GM23248 (cell line): ENCODE measurements around the gene LBR. TPM values are rescaled to one million over a fixed set of nuclear protein-coding genes. Genes with fewer than 3 reads are reported as not detected.

ENCODE experiments used
- DNase-seq: peaks from one replicate; pipeline ENCODE4 v3.0.0-alpha.2; 2015
- H2AFZ ChIP-seq: fragments of 200-600 bp; sonication (generic); 2 replicates; pipeline ENCODE4 v1.6.1; 2016; ENCODE audit warnings: antibody characterized with exemption
- H3F3A ChIP-seq: fragments of 200-600 bp; sonication (generic); 2 replicates; pipeline ENCODE4 v1.6.1; 2016; ENCODE audit warnings: mild to moderate bottlenecking, antibody characterized with exemption, mixed run types; ENCODE audit not compliant: insufficient read depth
- H3K27ac ChIP-seq: fragments of 200-600 bp; sonication (generic); 2 replicates; pipeline ENCODE4 v1.5.1; 2016; ENCODE audit warnings: mild to moderate bottlenecking
- H3K27me3 ChIP-seq: fragments of 200-600 bp; sonication (generic); replicated peaks from 2 replicates; pipeline ENCODE4 v1.6.1; 2016; ENCODE audit warnings: mild to moderate bottlenecking; ENCODE audit not compliant: insufficient read depth
- H3K36me3 ChIP-seq: fragments of 200-600 bp; sonication (generic); 2 replicates; pipeline ENCODE4 v1.6.1; 2016; ENCODE audit warnings: low read depth, mild to moderate bottlenecking
- H3K4me1 ChIP-seq: fragments of 200-600 bp; sonication (generic); 2 replicates; pipeline ENCODE4 v1.6.1; 2016; ENCODE audit warnings: mild to moderate bottlenecking; ENCODE audit not compliant: insufficient read depth
- H3K4me2 ChIP-seq: fragments of 200-600 bp; sonication (generic); one replicate; pipeline ENCODE4 v1.6.1; 2016; ENCODE audit warnings: mild to moderate bottlenecking; ENCODE audit not compliant: unreplicated experiment
- H3K4me3 ChIP-seq: fragments of 200-600 bp; sonication (generic); 2 replicates; pipeline ENCODE4 v1.5.1; 2016; ENCODE audit warnings: mild to moderate bottlenecking
- H3K79me2 ChIP-seq: fragments of 200-600 bp; sonication (generic); 2 replicates; pipeline ENCODE4 v1.6.1; 2016; ENCODE audit warnings: mild to moderate bottlenecking; ENCODE audit not compliant: insufficient read depth
- H3K9ac ChIP-seq: fragments of 200-600 bp; sonication (generic); 2 replicates; pipeline ENCODE4 v1.6.1; 2016; ENCODE audit warnings: mild to moderate bottlenecking
- H3K9me2 ChIP-seq: fragments of 200-600 bp; sonication (generic); 2 replicates; pipeline ENCODE4 v1.6.1; 2016; ENCODE audit warnings: mixed run types, mild to moderate bottlenecking, moderate library complexity; ENCODE audit not compliant: insufficient read depth
- H3K9me3 ChIP-seq: fragments of 200-600 bp; sonication (generic); one replicate; pipeline ENCODE4 v1.6.1; 2017; ENCODE audit warnings: low read depth
- H4K20me1 ChIP-seq: fragments of 200-600 bp; sonication (generic); 2 replicates; pipeline ENCODE4 v1.6.0; 2016; ENCODE audit not compliant: insufficient read depth
- EZH2 ChIP-seq: fragments of 200-600 bp; sonication (generic); IDR thresholded peaks from 2 replicates; pipeline ENCODE4 v1.6.1; 2018; ENCODE audit warnings: antibody characterized with exemption, mild to moderate bottlenecking; ENCODE audit not compliant: insufficient read depth, poor library complexity, severe bottlenecking
- EZH2phosphoT487 ChIP-seq: fragments of 200-600 bp; sonication (generic); IDR thresholded peaks from 2 replicates; pipeline ENCODE4 v1.6.1; 2018; ENCODE audit warnings: antibody characterized with exemption, moderate library complexity, mild to moderate bottlenecking, low read depth; ENCODE audit not compliant: insufficient read depth
- WGBS, 2 experiments: methylation state at CpG; one replicate each; pipeline ENCODE4 v1.1.6; 2015 to 2017; ENCODE audit warnings: low lambda C conversion rate in 2 of 2, low coverage in 1 of 2; ENCODE audit errors: missing lambda C conversion rate in 2 of 2; 5-methylcytosine and 5-hydroxymethylcytosine counted together
- in situ Hi-C: fragments of 300-500 bp; cut with MboI; formaldehyde crosslinking; loops from 2 replicates; pipeline ENCODE4 v1.15.0; 2020
- polyA plus RNA-seq: library from polyadenylated mRNA; unstranded; fragments of >200 nt; fragmentation: Nextera tagmentation; extraction: Ambion mirVana; gene quantifications from 2 replicates; pipeline ENCODE4 v1.2.1, GENCODE V29; 2016
- total RNA-seq: library from RNA; depleted of rRNA; stranded (reverse); fragments of >200 nt; shearing (Covaris generic); gene quantifications from 2 replicates; pipeline ENCODE4 v1.2.3, GENCODE V29; 2014

Gene LBR
- total and polyA plus RNA-seq, 2 experiments from 2014 or later: 12.3 to 16.8 TPM

GRCh38 chr1:225410036-225410435 is 17.8 kb downstream of the LBR start:
- no peak for DNase-seq
- Histone ChIP-seq H3K9ac (no peak overlapping the region), H3K9me2 (no peaks in the 10 kb centered on the region), H4K20me1 (no peaks in the 10 kb centered on the region), H3K4me3 (no peak overlapping the region), H3K79me2 (no peaks in the 10 kb centered on the region), H3K4me1 (no peaks in the 10 kb centered on the region), H3K4me2 (no peak overlapping the region), H3K36me3 (peaks cover 11% of the 10 kb centered on the region), H3K27me3 (no peaks in the 10 kb centered on the region), H3K27ac (no peak overlapping the region), H3K9me3 (no peaks in the 10 kb centered on the region), H3F3A (no peaks in the 10 kb centered on the region), H2AFZ (no peak overlapping the region)
- in situ Hi-C loops: no loop called here
- WGBS, 2 experiments: 90 to 91% methylated on average over 6 of the region's 6 CpGs
- no peak for TF ChIP-seq EZH2phosphoT487
- TF ChIP-seq EZH2: no peak

DNA sequence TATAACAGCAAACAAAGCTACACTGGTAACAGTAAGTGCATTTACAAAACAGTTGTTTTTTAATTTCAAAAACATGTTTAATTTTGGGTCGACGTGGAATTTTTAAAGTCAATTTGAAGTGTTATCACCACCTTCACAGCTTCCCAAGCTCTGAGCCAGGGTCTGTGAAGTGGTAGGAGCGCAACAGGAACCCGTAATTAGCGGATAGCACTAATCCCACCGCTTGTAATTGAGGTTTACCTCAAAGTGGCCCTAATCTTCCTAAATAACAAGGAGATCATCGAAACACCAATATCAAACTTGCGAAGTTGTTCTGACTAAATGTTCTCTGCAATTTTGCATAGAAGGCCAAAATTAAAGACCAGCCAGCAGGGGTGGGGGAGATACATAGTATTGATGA is 18.8 kb downstream of the LBR start:
- TF ChIP-seq EZH2 (no peak), EZH2phosphoT487 (no peak)
- Histone ChIP-seq H3K9ac (no peak overlapping the region), H3K9me2 (no peaks in the 10 kb centered on the region), H3K4me1 (no peaks in the 10 kb centered on the region), H3F3A (no peaks in the 10 kb centered on the region), H3K27me3 (no peaks in the 10 kb centered on the region), H3K4me2 (no peak overlapping the region), H3K27ac (no peak overlapping the region), H4K20me1 (no peaks in the 10 kb centered on the region), H3K79me2 (no peaks in the 10 kb centered on the region), H3K4me3 (no peak overlapping the region), H2AFZ (no peak overlapping the region), H3K9me3 (no peaks in the 10 kb centered on the region), H3K36me3 (peaks cover 19% of the 10 kb centered on the region)
- 84 to 86% methylated on average over 8 of the region's 8 CpGs for WGBS, 2 experiments
- in situ Hi-C loops: no loop called here
- DNase-seq: no peak

DNA sequence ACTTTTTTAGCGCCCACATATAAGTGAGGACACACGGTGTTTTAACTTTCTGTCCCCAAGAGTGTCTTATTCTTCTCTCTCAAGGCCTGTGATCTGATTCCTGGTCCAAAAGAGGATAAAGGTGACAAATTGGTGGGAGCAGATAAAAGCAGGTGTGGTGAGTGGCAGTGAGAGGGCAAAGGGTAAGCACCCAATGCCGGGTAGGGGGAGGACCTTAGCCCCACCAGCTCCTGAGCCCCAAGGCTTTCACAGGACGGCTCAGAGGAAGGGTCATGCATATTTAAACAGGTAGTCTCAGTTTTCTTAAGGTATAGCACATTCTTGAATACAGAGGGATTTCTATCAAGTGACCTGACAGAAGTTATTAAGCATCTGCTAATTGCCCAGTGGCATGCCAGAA is 19.6 kb downstream of the LBR start:
- WGBS, 2 experiments: 82 to 86% methylated on average over 4 of the region's 4 CpGs

GRCh38 chr1:225407755-225408154 is 20.1 kb downstream of the LBR start:
- TF ChIP-seq EZH2phosphoT487: no peak
- no peak for TF ChIP-seq EZH2
- Histone ChIP-seq H3K9me3 (no peaks in the 10 kb centered on the region), H3K36me3 (peaks cover 24% of the 10 kb centered on the region), H3F3A (no peaks in the 10 kb centered on the region), H3K27me3 (no peaks in the 10 kb centered on the region), H3K4me3 (no peak overlapping the region), H2AFZ (no peak overlapping the region), H3K27ac (no peak overlapping the region), H3K4me1 (no peaks in the 10 kb centered on the region), H3K9me2 (no peaks in the 10 kb centered on the region), H3K4me2 (no peak overlapping the region), H3K9ac (no peak overlapping the region), H4K20me1 (no peaks in the 10 kb centered on the region), H3K79me2 (no peaks in the 10 kb centered on the region)
- 96 to 98% methylated on average over 2 of the region's 2 CpGs for WGBS, 2 experiments
- in situ Hi-C loops: no loop called here
- no peak for DNase-seq

More for the DNA sequence above, 19.6 kb downstream of the LBR start:
- H3K9me2 ChIP-seq: no peaks in the 10 kb centered on the region
- no peaks in the 10 kb centered on the region for H3K4me1 ChIP-seq
- H2AFZ ChIP-seq: no peak overlapping the region
- no peak for DNase-seq
- H4K20me1 ChIP-seq: no peaks in the 10 kb centered on the region
- no peaks in the 10 kb centered on the region for H3K9me3 ChIP-seq
- TF ChIP-seq EZH2 (no peak), EZH2phosphoT487 (no peak)
- peaks cover 19% of the 10 kb centered on the region for H3K36me3 ChIP-seq
- in situ Hi-C loops: no loop called here
- H3K4me3 ChIP-seq: no peak overlapping the region
- no peak overlapping the region for H3K9ac ChIP-seq
- no peaks in the 10 kb centered on the region for H3F3A ChIP-seq
- H3K27ac ChIP-seq: no peak overlapping the region
- H3K4me2 ChIP-seq: no peak overlapping the region
- H3K27me3 ChIP-seq: no peaks in the 10 kb centered on the region
- no peaks in the 10 kb centered on the region for H3K79me2 ChIP-seq
